ENCODE measurements around the gene INPP5D.

INPP5D gene

DNA sequence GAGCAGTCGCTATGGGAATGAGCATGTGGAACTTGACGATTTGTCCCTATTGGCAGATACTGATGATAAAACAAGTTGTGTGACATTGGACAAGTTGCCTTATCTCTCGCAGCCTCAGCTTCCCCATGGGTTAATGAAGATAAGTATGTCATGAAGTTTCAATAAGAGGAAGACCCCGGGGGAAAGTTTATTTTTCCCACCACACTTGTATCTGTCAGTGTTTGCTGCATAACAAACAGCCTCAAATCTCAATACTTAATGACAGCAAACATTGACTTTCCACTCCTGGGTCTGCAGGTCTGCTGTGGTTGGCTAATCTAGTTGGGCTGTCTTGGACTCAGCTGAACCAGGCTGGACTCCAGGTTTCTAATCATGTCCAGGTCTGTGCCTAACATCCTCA is 45.8 kb downstream of the INPP5D start:
- 0 out of 2 replicates have a peak, but pooled peaks cover 3% of the 10 kb centered on the region for H3F3A ChIP-seq (ENCODE audit: insufficient read depth, low read length)
- no peaks in the 10 kb centered on the region for H3K27me3 ChIP-seq (ENCODE audit: insufficient read depth, low read length)
- no peaks in the 10 kb centered on the region for H3K9me2 ChIP-seq (ENCODE audit: low read depth, low read length)
- no peaks in the 10 kb centered on the region for H3K9me3 ChIP-seq (ENCODE audit: low read length)
- TF ChIP-seq, protein P1, sequence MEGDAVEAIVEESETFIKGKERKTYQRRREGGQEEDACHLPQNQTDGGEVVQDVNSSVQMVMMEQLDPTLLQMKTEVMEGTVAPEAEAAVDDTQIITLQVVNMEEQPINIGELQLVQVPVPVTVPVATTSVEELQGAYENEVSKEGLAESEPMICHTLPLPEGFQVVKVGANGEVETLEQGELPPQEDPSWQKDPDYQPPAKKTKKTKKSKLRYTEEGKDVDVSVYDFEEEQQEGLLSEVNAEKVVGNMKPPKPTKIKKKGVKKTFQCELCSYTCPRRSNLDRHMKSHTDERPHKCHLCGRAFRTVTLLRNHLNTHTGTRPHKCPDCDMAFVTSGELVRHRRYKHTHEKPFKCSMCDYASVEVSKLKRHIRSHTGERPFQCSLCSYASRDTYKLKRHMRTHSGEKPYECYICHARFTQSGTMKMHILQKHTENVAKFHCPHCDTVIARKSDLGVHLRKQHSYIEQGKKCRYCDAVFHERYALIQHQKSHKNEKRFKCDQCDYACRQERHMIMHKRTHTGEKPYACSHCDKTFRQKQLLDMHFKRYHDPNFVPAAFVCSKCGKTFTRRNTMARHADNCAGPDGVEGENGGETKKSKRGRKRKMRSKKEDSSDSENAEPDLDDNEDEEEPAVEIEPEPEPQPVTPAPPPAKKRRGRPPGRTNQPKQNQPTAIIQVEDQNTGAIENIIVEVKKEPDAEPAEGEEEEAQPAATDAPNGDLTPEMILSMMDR (IDR thresholded peaks at IDR 0.05; ENCODE audit: low read length), result no peak
- no peak for TF ChIP-seq EZH2 (IDR thresholded peaks at IDR 0.05; ENCODE audit: borderline replicate concordance, low read length)
- H4K20me1 ChIP-seq (ENCODE audit: insufficient read depth, low read length), result no peaks in the 10 kb centered on the region
- no peak overlapping the region for H2AFZ ChIP-seq (ENCODE audit: low read length)
- no peak overlapping the region for H3K27ac ChIP-seq (ENCODE audit: low read depth, low read length, poor library complexity, severe bottlenecking)
- H3K79me2 ChIP-seq (ENCODE audit: insufficient read depth, low read length), result no peaks in the 10 kb centered on the region; the same call in 1 of the 2 replicates
- H3K4me3 ChIP-seq (ENCODE audit: low read depth, low read length, poor library complexity, severe bottlenecking), result no peak overlapping the region
- no peak overlapping the region for H3K4me2 ChIP-seq (ENCODE audit: low read length)
- H3K36me3 ChIP-seq (ENCODE audit: insufficient read depth, low read length), result peaks cover 13% of the 10 kb centered on the region
- H3K4me1 ChIP-seq (ENCODE audit: insufficient read depth, low read length, severe bottlenecking), result peaks cover 34% of the 10 kb centered on the region
- H3K9ac ChIP-seq (ENCODE audit: low read length), result no peak overlapping the region

DNA sequence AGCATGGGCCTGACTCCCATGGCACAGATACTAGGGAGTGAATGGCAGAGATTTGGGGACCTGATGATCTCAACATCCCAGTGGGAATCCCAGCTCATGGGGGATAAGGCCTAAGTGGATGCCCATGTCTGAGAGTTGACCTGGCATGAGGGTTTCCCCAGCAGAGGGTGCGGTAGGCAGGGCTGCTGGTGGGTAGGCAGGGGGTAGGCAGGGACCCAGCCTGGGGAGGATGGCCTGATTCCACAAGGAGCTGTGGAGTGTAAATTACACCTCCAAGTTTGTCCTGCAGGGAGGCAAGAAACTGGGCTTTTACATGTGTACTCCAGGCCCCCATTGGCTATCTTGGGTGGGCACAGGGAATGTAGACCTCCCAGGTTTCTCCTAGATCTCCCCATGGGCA is 46.9 kb downstream of the INPP5D start:
- Histone ChIP-seq H3K9me3 (ENCODE audit: low read length) (no peaks in the 10 kb centered on the region), H3K9me2 (ENCODE audit: low read depth, low read length) (no peaks in the 10 kb centered on the region), H3F3A (ENCODE audit: insufficient read depth, low read length) (no peaks in the 10 kb centered on the region), H2AFZ (ENCODE audit: low read length) (no peak overlapping the region), H3K4me3 (ENCODE audit: low read depth, low read length, poor library complexity, severe bottlenecking) (no peak overlapping the region), H3K36me3 (ENCODE audit: insufficient read depth, low read length) (peaks cover 13% of the 10 kb centered on the region), H3K4me2 (ENCODE audit: low read length) (no peak overlapping the region), H3K27me3 (ENCODE audit: insufficient read depth, low read length) (no peaks in the 10 kb centered on the region), H4K20me1 (ENCODE audit: insufficient read depth, low read length) (no peaks in the 10 kb centered on the region), H3K9ac (ENCODE audit: low read length) (no peak overlapping the region), H3K4me1 (ENCODE audit: insufficient read depth, low read length, severe bottlenecking) (peaks cover 26% of the 10 kb centered on the region), H3K79me2 (ENCODE audit: insufficient read depth, low read length) (no peaks in the 10 kb centered on the region), H3K27ac (ENCODE audit: low read depth, low read length, poor library complexity, severe bottlenecking) (no peak overlapping the region)
- TF ChIP-seq, protein P1 (IDR thresholded peaks at IDR 0.05; ENCODE audit: low read length), result no peak
- TF ChIP-seq EZH2 (IDR thresholded peaks at IDR 0.05; ENCODE audit: borderline replicate concordance, low read length), result no peak

GRCh38 chr2:233107831-233108300 is 47.7 kb downstream of the INPP5D start:
- Histone ChIP-seq H3K9me3 (ENCODE audit: low read length) (no peaks in the 10 kb centered on the region), H4K20me1 (ENCODE audit: insufficient read depth, low read length) (no peaks in the 10 kb centered on the region), H3K79me2 (ENCODE audit: insufficient read depth, low read length) (no peaks in the 10 kb centered on the region)

More at GRCh38 chr2:233107831-233108300, 47.7 kb downstream of the INPP5D start:
- Histone ChIP-seq H3F3A (ENCODE audit: insufficient read depth, low read length) (no peaks in the 10 kb centered on the region), H3K4me2 (ENCODE audit: low read length) (no peak overlapping the region), H3K27ac (ENCODE audit: low read depth, low read length, poor library complexity, severe bottlenecking) (no peak overlapping the region), H3K9ac (ENCODE audit: low read length) (no peak overlapping the region), H3K36me3 (ENCODE audit: insufficient read depth, low read length) (peaks cover 13% of the 10 kb centered on the region), H3K4me3 (ENCODE audit: low read depth, low read length, poor library complexity, severe bottlenecking) (no peak overlapping the region), H3K9me2 (ENCODE audit: low read depth, low read length) (no peaks in the 10 kb centered on the region), H3K4me1 (ENCODE audit: insufficient read depth, low read length, severe bottlenecking) (peaks cover 21% of the 10 kb centered on the region), H3K27me3 (ENCODE audit: insufficient read depth, low read length) (no peaks in the 10 kb centered on the region), H2AFZ (ENCODE audit: low read length) (no peak overlapping the region)
- TF ChIP-seq EZH2 (IDR thresholded peaks at IDR 0.05; ENCODE audit: borderline replicate concordance, low read length), result no peak
- TF ChIP-seq, protein P1 (IDR thresholded peaks at IDR 0.05; ENCODE audit: low read length), result no peak

Data from OCI-LY1 (cell line).